Natural killer cell (primary cell): ENCODE data around the gene NAGLU. TPM values are rescaled to one million over a fixed set of nuclear protein-coding genes. Genes with fewer than 3 reads are reported as not detected.

Experiments used
- ATAC-seq, 3 donors: fragments of 150-1000 bp in 2 of 3; fragments of 200-7000 bp in 1 of 3; cut with Tn5 transposase; 1 replicate in 1 of 3; 2 replicates in 2 of 3; pipeline ENCODE4 v1.10.0; 2021; ENCODE audit warnings: mild to moderate bottlenecking in 2 of 3, moderate library complexity in 2 of 3
- DNase-seq, 2 donors: peaks; one replicate each; pipeline versions ENCODE4 v3.0.0 to v3.0.0-alpha.2; 2013 to 2021; ENCODE audit warnings: mixed read lengths in 1 of 2
- H3K27ac ChIP-seq: one replicate; pipeline ENCODE4 v1.5.1; 2013; ENCODE audit warnings: mild to moderate bottlenecking, low read length
- H3K27me3 ChIP-seq: one replicate; pipeline ENCODE4 v1.6.1; 2013; ENCODE audit warnings: low read length; ENCODE audit not compliant: control insufficient read depth, insufficient read depth
- H3K36me3 ChIP-seq: one replicate; pipeline ENCODE4 v1.6.1; 2013; ENCODE audit warnings: low read length; ENCODE audit not compliant: control insufficient read depth, insufficient read depth
- H3K4me1 ChIP-seq: one replicate; pipeline ENCODE4 v1.6.1; 2013; ENCODE audit warnings: low read length; ENCODE audit not compliant: control insufficient read depth, insufficient read depth
- H3K4me3 ChIP-seq: one replicate; pipeline ENCODE4 v1.5.1; 2013; ENCODE audit warnings: low read length
- H3K9me3 ChIP-seq: one replicate; pipeline ENCODE4 v1.6.1; 2013; ENCODE audit warnings: low read length; ENCODE audit not compliant: control insufficient read depth, insufficient read depth
- H3K27ac Mint-ChIP-seq, 2 donors: one replicate each; pipeline ENCODE4 v1.8.0; 2022; ENCODE audit warnings: mild to moderate bottlenecking in 2 of 2, mixed read lengths in 2 of 2, moderate library complexity in 1 of 2
- H3K27me3 Mint-ChIP-seq, 2 donors: one replicate each; pipeline ENCODE4 v1.8.0; 2022; ENCODE audit warnings: low read depth in 2 of 2, mixed read lengths in 2 of 2
- H3K36me3 Mint-ChIP-seq: one replicate; pipeline ENCODE4 v1.8.0; 2022; ENCODE audit warnings: mixed read lengths
- H3K4me1 Mint-ChIP-seq, 2 donors: one replicate each; pipeline ENCODE4 v1.8.0; 2022; ENCODE audit warnings: mixed read lengths in 2 of 2
- H3K4me3 Mint-ChIP-seq: one replicate; pipeline ENCODE4 v1.8.0; 2022; ENCODE audit warnings: mild to moderate bottlenecking, moderate library complexity, mixed read lengths
- H3K9me3 Mint-ChIP-seq, 2 donors: one replicate each; pipeline ENCODE4 v1.8.0; 2022; ENCODE audit warnings: mixed read lengths in 2 of 2
- CTCF ChIP-seq: fragments of 200-600 bp; IDR thresholded peaks from one replicate; pipeline ENCODE4 v1.8.0; 2022; ENCODE audit warnings: antibody characterized with exemption
- whole genome bisulfite sequencing: methylation state at CpG from one replicate; pipeline ENCODE4 v1.1.7; 2013; ENCODE audit warnings: missing lambda C conversion rate; ENCODE audit not compliant: insufficient coverage; 5-methylcytosine and 5-hydroxymethylcytosine counted together
- intact Hi-C: fragments of 100-400 bp; cut with micrococcal nuclease; formaldehyde crosslinking; loops from one replicate; pipeline ENCODE4 v1.14.2; 2022
- total RNA-seq, 4 donors: library from RNA; stranded (reverse); fragments of 120-200 nt in 1 of 4; gene quantifications; one replicate each; pipeline versions ENCODE4 v1.2.3 to v1.2.4, GENCODE V29; 2013 to 2022

Gene NAGLU
- total RNA-seq, 3 donors from 2014 or later (not counting 1 experiment from before 2014, with no cell fraction given): 34.8 to 44.3 (median 36.4) TPM

GRCh38 chr17:42508426-42509165 is 27.4 kb upstream of the NAGLU start:
- Histone ChIP-seq H3K4me1 (no peaks in the 10 kb centered on the region), H3K36me3 (no peaks in the 10 kb centered on the region), H3K27me3 (peaks cover 2% of the 10 kb centered on the region), H3K9me3 (no peaks in the 10 kb centered on the region), H3K4me3 (no peak overlapping the region), H3K27ac (no peak overlapping the region)
- WGBS: 77% methylated on average over 12 of the region's 12 CpGs
- no peak for DNase-seq
- H3K4me3 Mint-ChIP-seq: no peak overlapping the region
- H3K27me3 Mint-ChIP-seq: peaks cover 49 to 72% of the 10 kb centered on the region in 2 donors
- H3K4me1 Mint-ChIP-seq: peaks cover 0 to 10% of the 10 kb centered on the region in 2 donors
- no peak for TF ChIP-seq CTCF
- no peaks in the 10 kb centered on the region for H3K9me3 Mint-ChIP-seq
- no peak overlapping the region for H3K27ac Mint-ChIP-seq
- H3K36me3 Mint-ChIP-seq: no peaks in the 10 kb centered on the region
- no peak for ATAC-seq
- intact Hi-C loops: no loop called here

GRCh38 chr17:42509409-42509808 is 26.6 kb upstream of the NAGLU start:
- TF ChIP-seq CTCF: no peak
- peaks cover 0 to 10% of the 10 kb centered on the region in 2 donors for H3K4me1 Mint-ChIP-seq
- H3K4me3 ChIP-seq: no peak overlapping the region
- no peaks in the 10 kb centered on the region for H3K36me3 Mint-ChIP-seq
- H3K4me1 ChIP-seq: no peaks in the 10 kb centered on the region
- H3K4me3 Mint-ChIP-seq: no peak overlapping the region
- H3K27ac ChIP-seq: no peak overlapping the region
- H3K36me3 ChIP-seq: no peaks in the 10 kb centered on the region
- ATAC-seq (no peak), DNase-seq (no peak)
- no peak overlapping the region for H3K27ac Mint-ChIP-seq
- 71% methylated on average over 4 of the region's 5 CpGs for WGBS
- intact Hi-C loops: no loop called here
- H3K27me3 Mint-ChIP-seq: peaks cover 46 to 64% of the 10 kb centered on the region in 2 donors
- H3K9me3 Mint-ChIP-seq: no peaks in the 10 kb centered on the region
- H3K27me3 ChIP-seq: peaks cover 2% of the 10 kb centered on the region
- no peaks in the 10 kb centered on the region for H3K9me3 ChIP-seq

GRCh38 chr17:42509841-42510240 is 26.2 kb upstream of the NAGLU start:
- no peak overlapping the region for H3K4me3 ChIP-seq
- Mint-ChIP-seq H3K9me3 (no peaks in the 10 kb centered on the region), H3K27ac (no peak overlapping the region), H3K36me3 (no peaks in the 10 kb centered on the region), H3K4me3 (no peak overlapping the region), H3K4me1 (peaks cover 0 to 10% of the 10 kb centered on the region in 2 donors), H3K27me3 (peaks cover 47 to 63% of the 10 kb centered on the region in 2 donors)
- DNase-seq (no peak), ATAC-seq (no peak)
- no peaks in the 10 kb centered on the region for H3K36me3 ChIP-seq
- H3K27ac ChIP-seq: no peak overlapping the region
- intact Hi-C loops: no loop called here
- peaks cover 2% of the 10 kb centered on the region for H3K27me3 ChIP-seq
- 86% methylated on average over 2 of the region's 2 CpGs for WGBS
- no peaks in the 10 kb centered on the region for H3K4me1 ChIP-seq
- no peak for TF ChIP-seq CTCF
- no peaks in the 10 kb centered on the region for H3K9me3 ChIP-seq

GRCh38 chr17:42512246-42512645 is 23.8 kb upstream of the NAGLU start:
- no peak for TF ChIP-seq CTCF
- Mint-ChIP-seq H3K4me1 (peaks cover 0 to 11% of the 10 kb centered on the region in 2 donors), H3K27ac (no peak overlapping the region), H3K36me3 (no peaks in the 10 kb centered on the region), H3K27me3 (peaks cover 54 to 59% of the 10 kb centered on the region in 2 donors), H3K4me3 (no peak overlapping the region), H3K9me3 (no peaks in the 10 kb centered on the region)
- no peaks in the 10 kb centered on the region for H3K36me3 ChIP-seq
- H3K9me3 ChIP-seq: no peaks in the 10 kb centered on the region
- DNase-seq (no peak), ATAC-seq (no peak)
- intact Hi-C loops: no loop called here
- H3K4me1 ChIP-seq: peaks cover 2% of the 10 kb centered on the region
- no peak overlapping the region for H3K4me3 ChIP-seq
- 86% methylated on average over 9 of the region's 9 CpGs for WGBS
- no peak overlapping the region for H3K27ac ChIP-seq
- H3K27me3 ChIP-seq: peaks cover 2% of the 10 kb centered on the region
